Activated naive CD8-positive, alpha-beta T cell treated with anti-CD3 and anti-CD28 coated beads, Interleukin-2, amount 10 ng/mL, durations not matched to agents 7 days and 5 days (primary cell): ENCODE measurements around the gene MKNK1. TPM values are rescaled to one million over a fixed set of nuclear protein-coding genes. Genes with fewer than 3 reads are reported as not detected.

Source experiments
- ATAC-seq: fragments of 150-1000 bp; cut with Tn5 transposase; one replicate; pipeline ENCODE4 v1.10.0; 2021; ENCODE audit warnings: low read depth, moderate library complexity
- POLR2A ChIA-PET: fragments of 350-600 bp; sonication (Branson Sonifier 250); formaldehyde crosslinking; loops from one replicate; lab custom pipeline; 2021; ENCODE audit warnings: antibody characterized with exemption; lab: Charles Lee
- DNase-seq: peaks from one replicate; pipeline ENCODE4 v3.0.0; 2021
- H3K27ac Mint-ChIP-seq: one replicate; pipeline ENCODE4 v1.8.0; 2022; ENCODE audit warnings: mild to moderate bottlenecking, mixed read lengths
- H3K27me3 Mint-ChIP-seq: one replicate; pipeline ENCODE4 v1.8.0; 2022; ENCODE audit warnings: mild to moderate bottlenecking, moderate library complexity, mixed read lengths
- H3K36me3 Mint-ChIP-seq: one replicate; pipeline ENCODE4 v1.8.0; 2021; ENCODE audit warnings: mild to moderate bottlenecking, mixed read lengths
- H3K4me1 Mint-ChIP-seq: one replicate; pipeline ENCODE4 v1.8.0; 2021; ENCODE audit warnings: mixed read lengths
- H3K4me3 Mint-ChIP-seq: one replicate; pipeline ENCODE4 v1.8.0; 2022; ENCODE audit warnings: mild to moderate bottlenecking, moderate library complexity, mixed read lengths
- H3K9me3 Mint-ChIP-seq: one replicate; pipeline ENCODE4 v1.8.0; 2021; ENCODE audit warnings: mixed read lengths
- total RNA-seq, 2 experiments: library from RNA; stranded (reverse); gene quantifications; one replicate each; pipeline ENCODE4 v1.2.3, GENCODE V29; 2021

MKNK1 gene
- total RNA-seq, 2 experiments from 2014 or later, result 65.4 to 70.2 TPM

DNA sequence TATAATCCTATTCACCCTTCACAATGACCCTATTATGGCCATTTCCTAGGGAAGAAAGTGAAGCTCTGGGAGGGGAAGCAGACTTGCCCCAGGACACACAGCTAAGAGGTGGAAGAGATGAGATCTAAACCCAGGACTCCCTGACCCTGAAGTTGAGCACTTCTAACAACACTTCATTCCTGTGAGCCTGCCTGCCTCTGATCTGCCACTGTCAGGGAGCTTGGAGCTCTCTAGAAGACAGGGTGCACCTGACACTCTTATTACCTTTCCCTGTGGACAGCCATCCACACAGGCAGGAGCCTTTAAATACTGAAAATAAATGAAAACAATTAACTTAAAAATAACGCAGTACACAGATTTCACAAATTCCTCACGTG, 599 bp downstream of the MKNK1 start:
- POLR2A ChIA-PET, result interaction anchor here (1.2 to 4.8 kb wide), 10 partner anchors 8 to 116 kb away, joined by 3 to 91 read pairs (median 14); partner anchors contain the start of genes ATPAF1, EFCAB14, KNCN and MOB3C
- DNase-seq (no peak), ATAC-seq (no peak)
- H3K4me3 Mint-ChIP-seq, result peak overlapping the region; percentile 90
- no peaks in the 10 kb centered on the region for H3K9me3 Mint-ChIP-seq
- no peaks in the 10 kb centered on the region for H3K27me3 Mint-ChIP-seq
- H3K4me1 Mint-ChIP-seq, result peaks cover 56% of the 10 kb centered on the region
- H3K27ac Mint-ChIP-seq, result peak overlapping the region; percentile 81
- H3K36me3 Mint-ChIP-seq, result peaks cover 34% of the 10 kb centered on the region

DNA sequence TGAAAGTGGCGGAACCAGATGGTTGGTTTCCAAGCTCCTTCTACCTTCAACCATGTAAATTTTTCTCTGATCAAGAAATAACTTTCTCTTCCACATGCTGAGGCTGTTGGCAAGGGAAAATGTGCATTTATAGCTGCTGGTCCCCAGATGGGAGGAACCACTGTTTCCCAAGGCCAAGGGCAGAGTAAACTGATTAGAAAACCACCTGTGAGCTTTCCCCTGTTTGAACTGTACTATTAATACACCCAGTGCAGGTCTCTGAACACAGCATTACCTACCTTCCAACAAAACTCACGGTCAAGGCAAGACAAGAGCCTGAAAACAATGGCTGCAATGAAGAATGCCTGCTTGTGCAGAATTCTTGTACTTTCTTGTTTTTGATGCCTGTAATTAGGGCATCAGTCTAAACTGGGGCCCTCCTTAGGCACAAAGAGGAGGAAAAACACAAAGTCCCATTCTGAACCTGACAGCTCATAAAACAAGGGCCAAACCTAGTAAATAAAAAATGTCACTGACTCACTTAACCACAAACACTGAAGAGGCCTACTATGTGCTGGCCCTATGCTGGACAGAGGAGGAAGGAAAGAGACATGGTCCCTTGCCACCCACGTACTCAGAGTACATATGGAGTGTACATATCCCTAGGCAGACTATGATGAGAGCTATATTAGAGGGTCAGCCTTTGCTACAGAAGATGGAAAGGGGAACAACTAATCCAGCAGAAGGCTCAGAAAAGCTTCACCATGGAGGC, 2.6 kb downstream of the MKNK1 start:
- Mint-ChIP-seq H3K27ac (no peak overlapping the region), H3K9me3 (no peaks in the 10 kb centered on the region), H3K4me3 (peak overlapping the region; percentile 41), H3K4me1 (peaks cover 67% of the 10 kb centered on the region), H3K36me3 (peaks cover 36% of the 10 kb centered on the region), H3K27me3 (no peaks in the 10 kb centered on the region)
- DNase-seq (no peak), ATAC-seq (no peak)
- POLR2A ChIA-PET, result interaction anchor here (0.5 kb wide), 1 partner anchor 38 kb away, joined by 4 read pairs; no protein-coding TSS in a partner anchor

DNA sequence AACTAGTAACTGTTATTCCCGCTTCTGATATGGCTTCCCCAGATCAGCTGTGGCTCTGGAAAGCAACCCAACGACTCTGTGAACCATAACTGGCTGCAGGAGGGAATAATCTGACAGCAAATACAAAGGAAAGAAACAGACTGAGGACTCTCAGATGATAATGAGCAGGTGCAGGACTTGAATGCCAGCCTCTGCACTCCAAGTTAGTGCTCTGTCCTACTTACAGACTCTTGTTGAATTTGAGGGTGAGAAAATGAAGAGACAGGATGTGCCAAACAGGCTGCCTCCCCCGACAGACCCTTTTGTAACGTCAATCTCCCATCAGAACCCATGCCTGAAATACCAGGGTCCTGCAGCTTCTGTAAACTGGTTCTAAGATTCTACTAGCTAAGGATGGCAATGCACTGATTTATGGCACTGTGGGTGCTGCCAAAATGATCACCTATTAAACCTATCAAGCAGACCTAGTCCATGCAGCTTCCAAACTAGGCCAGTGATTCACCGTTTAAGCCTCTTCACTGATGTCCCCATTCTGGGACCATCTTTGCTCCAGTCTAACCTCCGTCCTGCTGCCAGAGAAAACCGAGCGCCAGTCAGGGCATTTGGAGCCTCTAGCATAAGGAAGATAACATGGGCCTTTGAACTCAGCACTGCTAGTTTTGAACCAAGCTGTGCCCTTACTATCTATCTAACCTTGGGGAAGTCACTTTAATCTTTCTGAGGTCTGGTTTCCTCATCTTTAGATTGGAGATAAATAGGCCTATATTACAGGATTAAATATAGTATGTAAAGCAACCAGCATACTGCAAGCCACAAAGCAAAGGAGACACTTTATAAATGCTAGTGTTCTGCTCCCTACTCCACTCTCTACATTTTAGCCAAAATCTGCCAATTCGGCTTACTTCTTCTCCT, 4.8 kb downstream of the MKNK1 start:
- no peaks in the 10 kb centered on the region for H3K9me3 Mint-ChIP-seq
- H3K36me3 Mint-ChIP-seq, result peaks cover 36% of the 10 kb centered on the region
- ATAC-seq, result no peak
- POLR2A ChIA-PET, result interaction anchor here (0.8 to 1.5 kb wide), 2 partner anchors 17 to 50 kb away, joined by 3 to 6 read pairs; no protein-coding TSS in a partner anchor
- DNase-seq, result no peak
- H3K27ac Mint-ChIP-seq, result peak overlapping the region; percentile 54
- peaks cover 68% of the 10 kb centered on the region for H3K4me1 Mint-ChIP-seq
- H3K4me3 Mint-ChIP-seq, result peak overlapping the region; percentile 37
- no peaks in the 10 kb centered on the region for H3K27me3 Mint-ChIP-seq

DNA sequence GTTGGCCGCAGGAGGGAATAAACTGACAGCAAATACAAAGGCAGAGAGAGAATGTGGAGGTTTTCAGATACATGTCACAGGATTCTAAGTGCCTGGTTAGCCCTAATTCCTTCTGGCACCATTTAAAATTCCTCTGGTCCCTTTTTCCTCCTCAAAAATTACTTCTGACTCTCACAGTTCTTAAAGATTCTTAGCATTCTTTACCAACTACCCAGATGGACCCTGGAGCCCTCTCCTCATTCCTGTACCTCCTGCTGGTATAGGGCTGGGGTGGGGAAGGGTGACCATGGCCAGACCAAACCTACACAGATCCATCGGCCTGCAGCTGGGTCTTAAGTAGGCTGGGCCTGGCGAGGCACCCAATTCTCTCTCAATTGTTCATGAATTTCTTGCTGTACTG, 7.2 kb downstream of the MKNK1 start:
- H3K27me3 Mint-ChIP-seq, result no peaks in the 10 kb centered on the region
- H3K9me3 Mint-ChIP-seq, result no peaks in the 10 kb centered on the region
- peaks cover 67% of the 10 kb centered on the region for H3K4me1 Mint-ChIP-seq
- no peak overlapping the region for H3K4me3 Mint-ChIP-seq
- H3K36me3 Mint-ChIP-seq, result peaks cover 54% of the 10 kb centered on the region
- no peak overlapping the region for H3K27ac Mint-ChIP-seq
- POLR2A ChIA-PET, result interaction anchor here (1.8 to 2.1 kb wide), 2 partner anchors 11 to 15 kb away, joined by 6 to 14 read pairs; no protein-coding TSS in a partner anchor
- no peak for DNase-seq
- no peak for ATAC-seq

DNA sequence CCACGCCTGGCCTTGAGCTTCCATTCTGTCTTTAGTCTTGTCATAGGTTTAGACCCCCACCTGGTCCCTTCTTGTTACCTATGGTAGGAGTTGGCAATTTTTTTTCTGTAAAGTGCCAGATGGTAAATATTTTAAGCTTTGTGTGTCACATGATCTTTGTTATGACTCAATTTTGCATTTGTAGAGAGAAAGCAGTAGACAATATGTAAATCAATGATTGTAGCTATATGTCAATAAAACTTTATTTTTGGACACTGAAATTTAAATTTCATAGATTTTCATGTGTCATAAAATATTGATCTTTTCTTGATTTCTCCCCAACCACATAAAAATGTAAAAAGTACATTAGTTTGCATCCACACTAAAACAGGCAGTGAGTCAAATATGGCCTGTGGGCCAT, 8.0 kb downstream of the MKNK1 start:
- no peaks in the 10 kb centered on the region for H3K27me3 Mint-ChIP-seq
- H3K4me3 Mint-ChIP-seq, result no peak overlapping the region

DNA sequence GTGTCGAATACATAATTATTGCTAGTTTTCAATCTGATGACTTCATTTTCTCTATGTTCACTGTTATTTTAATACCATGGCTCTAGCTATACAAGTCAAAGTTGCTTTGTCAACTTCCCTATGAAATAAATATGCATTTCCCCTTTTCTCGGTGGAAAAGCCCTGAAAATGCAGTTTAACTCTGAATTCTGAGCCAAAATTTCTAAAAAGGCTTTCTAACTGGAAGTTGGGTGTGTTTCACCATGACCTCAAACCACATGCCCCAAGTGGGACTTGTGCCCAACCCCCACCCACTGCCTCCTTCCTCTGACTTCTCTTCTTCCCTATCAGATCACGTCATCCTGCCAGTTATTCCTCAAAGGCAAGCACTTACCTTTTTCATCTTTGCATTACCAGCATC, 8.9 kb downstream of the MKNK1 start:
- no peaks in the 10 kb centered on the region for H3K27me3 Mint-ChIP-seq
- H3K27ac Mint-ChIP-seq, result peak overlapping the region; percentile 31
- H3K4me1 Mint-ChIP-seq, result peaks cover 61% of the 10 kb centered on the region
- peaks cover 61% of the 10 kb centered on the region for H3K36me3 Mint-ChIP-seq
- H3K4me3 Mint-ChIP-seq, result peak overlapping the region; percentile 53
- POLR2A ChIA-PET, result interaction anchor here (1.8 to 2.4 kb wide), 3 partner anchors 9 to 13 kb away, joined by 6 to 14 read pairs (median 14); partner anchors contain the start of gene MKNK1
- H3K9me3 Mint-ChIP-seq, result peaks cover 2% of the 10 kb centered on the region
- DNase-seq, result no peak
- ATAC-seq, result no peak

More for the DNA sequence above, 8.0 kb downstream of the MKNK1 start:
- peaks cover 65% of the 10 kb centered on the region for H3K4me1 Mint-ChIP-seq
- H3K9me3 Mint-ChIP-seq, result no peaks in the 10 kb centered on the region
- H3K36me3 Mint-ChIP-seq, result peaks cover 55% of the 10 kb centered on the region
- POLR2A ChIA-PET, result interaction anchor here (1.8 to 2.4 kb wide), 3 partner anchors 8 to 14 kb away, joined by 6 to 14 read pairs (median 14); partner anchors contain the start of gene MKNK1
- no peak overlapping the region for H3K27ac Mint-ChIP-seq
- DNase-seq (no peak), ATAC-seq (no peak)

DNA sequence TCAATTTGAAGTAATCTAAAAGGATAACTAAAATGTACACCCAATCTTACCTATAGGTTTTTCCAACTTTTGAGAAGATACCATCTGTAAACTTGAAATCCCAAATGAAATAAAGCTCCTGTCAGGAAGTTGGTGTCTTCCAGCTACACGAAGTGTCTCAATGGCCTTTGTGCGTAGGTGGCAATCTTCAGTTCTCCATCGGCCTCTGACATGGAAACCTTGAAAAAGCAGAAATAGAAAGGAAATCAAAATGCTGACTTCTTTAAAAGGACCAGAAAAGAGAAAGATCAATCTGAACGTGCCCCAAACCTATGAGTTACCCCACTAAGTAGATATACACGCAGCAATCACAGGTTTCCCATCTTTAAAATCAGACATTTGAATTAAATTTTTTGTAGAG, 10.0 kb downstream of the MKNK1 start:
- POLR2A ChIA-PET, result interaction anchor here (2.4 kb wide), 1 partner anchor 10 kb away, joined by 14 read pairs; the partner anchor contains the start of gene MKNK1
- Mint-ChIP-seq H3K4me3 (peak overlapping the region; percentile 53), H3K9me3 (peaks cover 7% of the 10 kb centered on the region), H3K4me1 (peaks cover 53% of the 10 kb centered on the region), H3K27me3 (no peaks in the 10 kb centered on the region), H3K36me3 (peaks cover 68% of the 10 kb centered on the region), H3K27ac (peak overlapping the region; percentile 18)
- DNase-seq (no peak), ATAC-seq (no peak)

DNA sequence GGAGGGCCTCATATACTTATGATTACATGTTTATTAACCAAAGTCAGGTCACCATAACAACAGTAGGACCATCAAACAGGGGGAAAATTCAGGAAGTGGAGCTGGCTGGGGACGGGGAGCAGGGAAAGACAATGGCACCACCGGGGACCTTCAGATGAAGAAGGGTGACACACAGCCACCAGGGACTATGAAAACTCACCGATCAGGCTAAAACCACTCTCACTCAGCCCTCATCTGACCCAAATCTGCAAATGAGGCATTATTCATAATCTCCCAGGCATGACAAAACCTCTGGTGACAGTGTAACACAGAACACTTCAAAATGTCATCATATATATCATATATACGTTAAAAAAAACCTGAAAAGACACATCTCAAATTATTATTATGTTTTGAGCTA, 11.2 kb downstream of the MKNK1 start:
- Mint-ChIP-seq H3K27me3 (no peaks in the 10 kb centered on the region), H3K27ac (no peak overlapping the region), H3K36me3 (peaks cover 67% of the 10 kb centered on the region), H3K4me3 (no peak overlapping the region), H3K9me3 (peaks cover 10% of the 10 kb centered on the region), H3K4me1 (peaks cover 44% of the 10 kb centered on the region)
- no peak for ATAC-seq
- DNase-seq, result no peak
- POLR2A ChIA-PET, result no interaction called here

DNA sequence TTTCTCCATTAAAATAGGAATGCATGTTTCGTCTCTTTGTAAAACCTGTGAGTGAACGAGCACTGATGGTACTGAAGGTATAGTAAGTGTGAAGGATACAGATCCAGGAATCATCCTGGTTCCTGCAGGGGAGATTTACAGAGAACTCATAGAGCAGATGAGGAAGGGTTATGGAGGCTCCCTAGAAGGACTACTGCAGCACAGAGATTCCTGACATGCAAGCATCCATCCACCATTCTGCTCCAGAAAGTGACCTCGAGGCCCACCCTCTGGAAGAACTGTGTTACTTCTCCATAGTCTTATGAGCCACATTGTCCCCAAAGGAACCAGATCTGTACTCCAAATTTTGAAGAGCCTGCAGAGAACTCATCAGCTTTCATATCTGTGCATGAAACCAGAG, 14.5 kb downstream of the MKNK1 start:
- no peak overlapping the region for H3K4me3 Mint-ChIP-seq
- no peaks in the 10 kb centered on the region for H3K27me3 Mint-ChIP-seq
- DNase-seq, result no peak
- H3K27ac Mint-ChIP-seq, result no peak overlapping the region
- ATAC-seq, result no peak
- peaks cover 23% of the 10 kb centered on the region for H3K4me1 Mint-ChIP-seq
- H3K36me3 Mint-ChIP-seq, result peaks cover 70% of the 10 kb centered on the region
- H3K9me3 Mint-ChIP-seq, result peaks cover 10% of the 10 kb centered on the region
- POLR2A ChIA-PET, result interaction anchor here (1.2 kb wide), 1 partner anchor 14 kb away, joined by 3 read pairs; the partner anchor contains the start of gene MKNK1

DNA sequence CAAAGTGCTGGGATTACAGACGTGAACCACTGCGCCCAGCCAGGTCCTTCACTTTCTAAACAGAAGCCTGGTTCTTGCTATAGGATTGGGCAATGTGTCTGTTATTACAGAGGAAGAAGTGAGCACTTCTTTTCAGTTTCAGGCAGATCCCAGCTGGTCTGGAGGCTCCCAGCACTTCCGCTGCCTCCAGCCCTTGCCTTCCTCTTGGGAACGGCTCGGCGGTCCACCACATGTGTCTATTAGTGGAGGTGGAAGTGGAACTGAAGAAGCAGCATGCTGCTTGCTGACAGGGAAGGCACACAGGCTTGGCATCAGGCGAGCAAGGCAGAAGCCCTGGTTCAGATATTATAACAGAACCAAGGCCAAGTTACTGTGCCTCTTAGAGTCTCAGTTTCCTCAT, 17.0 kb downstream of the MKNK1 start:
- Mint-ChIP-seq H3K27ac (no peak overlapping the region), H3K27me3 (no peaks in the 10 kb centered on the region), H3K9me3 (peaks cover 10% of the 10 kb centered on the region), H3K4me1 (peaks cover 29% of the 10 kb centered on the region), H3K36me3 (peaks cover 71% of the 10 kb centered on the region), H3K4me3 (no peak overlapping the region)
- no peak for DNase-seq
- ATAC-seq, result no peak
- POLR2A ChIA-PET, result no interaction called here

DNA sequence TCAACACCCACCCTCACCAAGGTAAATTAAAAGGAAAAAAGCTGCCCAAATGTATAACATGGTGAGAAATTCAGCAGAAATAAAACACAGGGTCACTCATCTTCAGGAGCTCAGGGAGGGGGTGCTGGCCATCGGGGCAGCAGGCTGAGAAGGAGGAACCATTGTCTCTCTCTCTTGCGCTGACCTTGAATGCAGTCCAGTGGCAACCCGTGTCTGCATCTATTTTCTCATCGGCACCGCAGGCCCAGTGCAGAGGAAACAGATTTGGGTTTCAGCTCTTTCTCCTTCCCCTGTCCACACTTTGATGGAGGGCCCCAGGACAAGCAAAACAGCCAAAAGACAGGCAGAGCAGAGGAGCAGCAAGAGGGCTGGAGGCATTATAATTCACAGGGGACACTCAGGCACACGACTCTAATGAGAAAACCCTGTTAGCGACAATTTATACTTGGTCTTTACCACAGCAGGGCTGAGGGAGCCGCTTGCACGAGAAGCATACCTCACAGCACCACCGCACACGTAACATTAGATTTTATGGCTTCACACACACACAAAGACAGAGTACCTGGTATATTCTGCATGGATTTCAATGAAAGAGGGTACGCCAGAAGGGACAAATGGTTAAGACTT, 18.6 kb downstream of the MKNK1 start:
- no peak for DNase-seq
- no peak overlapping the region for H3K4me3 Mint-ChIP-seq
- POLR2A ChIA-PET, result interaction anchor here (1.4 to 6.0 kb wide), 2 partner anchors 11 to 19 kb away, joined by 6 to 70 read pairs; partner anchors contain the start of gene MKNK1
- H3K27ac Mint-ChIP-seq, result no peak overlapping the region
- peaks cover 33% of the 10 kb centered on the region for H3K4me1 Mint-ChIP-seq
- peaks cover 10% of the 10 kb centered on the region for H3K9me3 Mint-ChIP-seq
- no peak for ATAC-seq
- H3K27me3 Mint-ChIP-seq, result no peaks in the 10 kb centered on the region
- peaks cover 63% of the 10 kb centered on the region for H3K36me3 Mint-ChIP-seq

DNA sequence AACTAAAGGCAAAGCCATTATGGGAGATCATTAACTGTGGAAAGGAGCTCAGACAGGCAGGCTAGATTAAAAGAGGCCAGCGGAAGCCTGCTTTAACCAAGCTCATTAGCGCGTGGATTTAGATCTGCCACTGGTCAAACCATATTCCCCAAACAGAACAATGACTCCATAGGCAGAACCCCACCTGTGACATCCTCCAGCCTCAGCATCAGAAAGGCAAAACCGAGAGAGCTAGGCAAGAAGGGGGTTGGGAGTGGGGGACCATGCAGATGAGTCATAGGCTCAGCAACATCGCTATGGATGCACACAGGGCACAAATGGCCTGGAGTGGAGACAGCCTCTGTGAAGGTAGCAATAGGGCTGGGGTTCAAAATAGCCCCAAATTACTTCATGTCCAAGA, 20.6 kb downstream of the MKNK1 start:
- POLR2A ChIA-PET, result interaction anchor here (1.6 to 6.0 kb wide), 3 partner anchors 12 to 21 kb away, joined by 3 to 70 read pairs (median 6); partner anchors contain the start of gene MKNK1
- DNase-seq, result no peak
- Mint-ChIP-seq H3K36me3 (peaks cover 55% of the 10 kb centered on the region), H3K27ac (peak overlapping the region; percentile 90), H3K27me3 (no peaks in the 10 kb centered on the region), H3K9me3 (no peaks in the 10 kb centered on the region), H3K4me3 (no peak overlapping the region), H3K4me1 (peaks cover 35% of the 10 kb centered on the region)
- ATAC-seq, result no peak
